NCI-H2081 (cell line): ENCODE results near the gene CAPN9.
"Not testable (repeated sequence)": the region's sequence is repeated elsewhere in the genome, so short reads cannot be mapped to it uniquely, and the experiment has no call there.

Experiments used
- DNase-seq, 2 experiments: peaks; one replicate each; lab custom pipeline; 2025; lab: John Stamatoyannopoulos, UW

Gene CAPN9

GRCh38 chr1:230749150-230749549 lies 2.0 kb downstream of the CAPN9 start:
- DNase-seq: no peak

GRCh38 chr1:230749635-230750034 lies 2.4 kb downstream of the CAPN9 start:
- DNase-seq: no peak

- DNase-seq: no peak
These were observed 3.4 kb downstream of the CAPN9 start for GRCh38 chr1:230750576-230750975.

- no peak for DNase-seq
These were observed 3.9 kb downstream of the CAPN9 start for GRCh38 chr1:230750986-230751625.

GRCh38 chr1:230752407-230752806 lies 5.2 kb downstream of the CAPN9 start:
- no peak for DNase-seq

GRCh38 chr1:230753191-230753585 lies 6.0 kb downstream of the CAPN9 start:
- DNase-seq: no peak

- peak in 1 of 2 experiments; percentile 32 for DNase-seq
These were observed 6.5 kb downstream of the CAPN9 start for GRCh38 chr1:230753586-230754251.

- no peak for DNase-seq
These were observed 7.6 kb downstream of the CAPN9 start for GRCh38 chr1:230754796-230755195.

- DNase-seq: no peak
These were observed 10.9 kb downstream of the CAPN9 start for GRCh38 chr1:230757856-230758708.

GRCh38 chr1:230758709-230759368 lies 11.7 kb downstream of the CAPN9 start:
- DNase-seq: no peak

- DNase-seq: no peak
These were observed 12.3 kb downstream of the CAPN9 start for GRCh38 chr1:230759369-230760065.

- no peak for DNase-seq
These were observed 13.2 kb downstream of the CAPN9 start for GRCh38 chr1:230760360-230760827.

- no peak for DNase-seq
These were observed 14.4 kb downstream of the CAPN9 start for GRCh38 chr1:230761443-230762167.

- DNase-seq: no peak
These were observed 16.9 kb downstream of the CAPN9 start for GRCh38 chr1:230763927-230764591.

GRCh38 chr1:230766318-230766717 lies 19.1 kb downstream of the CAPN9 start:
- DNase-seq: no peak

GRCh38 chr1:230767859-230768612 lies 20.8 kb downstream of the CAPN9 start:
- DNase-seq: not testable (repeated sequence)

GRCh38 chr1:230768903-230769570 lies 21.8 kb downstream of the CAPN9 start:
- DNase-seq: no peak

GRCh38 chr1:230770317-230770716 lies 23.1 kb downstream of the CAPN9 start:
- no peak for DNase-seq

GRCh38 chr1:230771773-230772354 lies 24.7 kb downstream of the CAPN9 start:
- DNase-seq: no peak
